Measurements from ENCODE around the gene ERF.

DNA sequence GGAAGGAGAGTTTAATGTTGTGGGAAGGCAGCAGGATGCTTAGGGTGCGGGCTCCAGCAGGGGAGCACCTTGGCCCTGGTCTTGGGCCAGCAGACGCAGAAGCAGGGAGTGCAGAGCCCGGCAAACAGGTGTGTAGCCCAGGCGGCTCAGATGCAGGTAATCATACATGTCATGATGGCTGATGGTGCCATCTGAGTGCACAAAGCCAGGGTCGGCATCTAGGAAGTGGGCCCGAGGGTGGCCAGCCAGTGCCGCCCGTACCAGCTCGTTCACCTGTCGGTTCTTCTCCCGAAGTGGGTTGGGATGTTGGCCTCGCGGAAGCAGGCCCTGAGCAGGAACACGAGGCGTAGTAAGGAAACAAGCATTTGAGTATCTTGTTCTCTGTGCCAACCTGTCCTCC lies 42.1 kb upstream of the ERF start:
- TF ChIP-seq, protein P1, sequence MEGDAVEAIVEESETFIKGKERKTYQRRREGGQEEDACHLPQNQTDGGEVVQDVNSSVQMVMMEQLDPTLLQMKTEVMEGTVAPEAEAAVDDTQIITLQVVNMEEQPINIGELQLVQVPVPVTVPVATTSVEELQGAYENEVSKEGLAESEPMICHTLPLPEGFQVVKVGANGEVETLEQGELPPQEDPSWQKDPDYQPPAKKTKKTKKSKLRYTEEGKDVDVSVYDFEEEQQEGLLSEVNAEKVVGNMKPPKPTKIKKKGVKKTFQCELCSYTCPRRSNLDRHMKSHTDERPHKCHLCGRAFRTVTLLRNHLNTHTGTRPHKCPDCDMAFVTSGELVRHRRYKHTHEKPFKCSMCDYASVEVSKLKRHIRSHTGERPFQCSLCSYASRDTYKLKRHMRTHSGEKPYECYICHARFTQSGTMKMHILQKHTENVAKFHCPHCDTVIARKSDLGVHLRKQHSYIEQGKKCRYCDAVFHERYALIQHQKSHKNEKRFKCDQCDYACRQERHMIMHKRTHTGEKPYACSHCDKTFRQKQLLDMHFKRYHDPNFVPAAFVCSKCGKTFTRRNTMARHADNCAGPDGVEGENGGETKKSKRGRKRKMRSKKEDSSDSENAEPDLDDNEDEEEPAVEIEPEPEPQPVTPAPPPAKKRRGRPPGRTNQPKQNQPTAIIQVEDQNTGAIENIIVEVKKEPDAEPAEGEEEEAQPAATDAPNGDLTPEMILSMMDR (IDR thresholded peaks at IDR 0.05; ENCODE audit: poor library complexity, severe bottlenecking), result no peak
- TF ChIP-seq EP300 (conservative IDR thresholded peaks at IDR 0.05; ENCODE audit: poor library complexity, severe bottlenecking) (no peak), EZH2 (IDR thresholded peaks at IDR 0.05; ENCODE audit: borderline replicate concordance, insufficient read depth, low read length, poor library complexity, severe bottlenecking) (no peak), POLR2AphosphoS5 (IDR thresholded peaks at IDR 0.05) (no peak), SMC3 (conservative IDR thresholded peaks at IDR 0.05; ENCODE audit: poor library complexity) (no peak), RAD21 (conservative IDR thresholded peaks at IDR 0.05) (no peak), TAF1 (IDR thresholded peaks at IDR 0.05; ENCODE audit: low read depth) (no peak)
- TF ChIP-seq, protein P2, sequence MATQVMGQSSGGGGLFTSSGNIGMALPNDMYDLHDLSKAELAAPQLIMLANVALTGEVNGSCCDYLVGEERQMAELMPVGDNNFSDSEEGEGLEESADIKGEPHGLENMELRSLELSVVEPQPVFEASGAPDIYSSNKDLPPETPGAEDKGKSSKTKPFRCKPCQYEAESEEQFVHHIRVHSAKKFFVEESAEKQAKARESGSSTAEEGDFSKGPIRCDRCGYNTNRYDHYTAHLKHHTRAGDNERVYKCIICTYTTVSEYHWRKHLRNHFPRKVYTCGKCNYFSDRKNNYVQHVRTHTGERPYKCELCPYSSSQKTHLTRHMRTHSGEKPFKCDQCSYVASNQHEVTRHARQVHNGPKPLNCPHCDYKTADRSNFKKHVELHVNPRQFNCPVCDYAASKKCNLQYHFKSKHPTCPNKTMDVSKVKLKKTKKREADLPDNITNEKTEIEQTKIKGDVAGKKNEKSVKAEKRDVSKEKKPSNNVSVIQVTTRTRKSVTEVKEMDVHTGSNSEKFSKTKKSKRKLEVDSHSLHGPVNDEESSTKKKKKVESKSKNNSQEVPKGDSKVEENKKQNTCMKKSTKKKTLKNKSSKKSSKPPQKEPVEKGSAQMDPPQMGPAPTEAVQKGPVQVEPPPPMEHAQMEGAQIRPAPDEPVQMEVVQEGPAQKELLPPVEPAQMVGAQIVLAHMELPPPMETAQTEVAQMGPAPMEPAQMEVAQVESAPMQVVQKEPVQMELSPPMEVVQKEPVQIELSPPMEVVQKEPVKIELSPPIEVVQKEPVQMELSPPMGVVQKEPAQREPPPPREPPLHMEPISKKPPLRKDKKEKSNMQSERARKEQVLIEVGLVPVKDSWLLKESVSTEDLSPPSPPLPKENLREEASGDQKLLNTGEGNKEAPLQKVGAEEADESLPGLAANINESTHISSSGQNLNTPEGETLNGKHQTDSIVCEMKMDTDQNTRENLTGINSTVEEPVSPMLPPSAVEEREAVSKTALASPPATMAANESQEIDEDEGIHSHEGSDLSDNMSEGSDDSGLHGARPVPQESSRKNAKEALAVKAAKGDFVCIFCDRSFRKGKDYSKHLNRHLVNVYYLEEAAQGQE (IDR thresholded peaks at IDR 0.05; ENCODE audit: borderline replicate concordance), result no peak
